H9 (cell line): ENCODE measurements around the gene SLC10A2. TPM values are rescaled to one million over a fixed set of nuclear protein-coding genes. Genes with fewer than 3 reads are reported as not detected.

Experiments
- DNase-seq: peaks from one replicate; pipeline ENCODE4 v3.0.0-alpha.2; 2017
- H2AFZ ChIP-seq: one replicate; pipeline ENCODE4 v1.6.1; 2013; ENCODE audit warnings: mild to moderate bottlenecking, low read length, control low read depth, moderate library complexity
- H2AK5ac ChIP-seq: 2 replicates; pipeline ENCODE4 v1.6.1; 2013; ENCODE audit warnings: low read length, control low read depth, mixed read lengths; ENCODE audit not compliant: insufficient read length
- H2BK120ac ChIP-seq: one replicate; pipeline ENCODE4 v1.6.1; 2013; ENCODE audit warnings: low read depth, mild to moderate bottlenecking, low read length, control low read depth, inconsistent platforms; ENCODE audit not compliant: poor library complexity, severe bottlenecking
- H2BK12ac ChIP-seq: 2 replicates; pipeline ENCODE4 v1.6.1; 2013; ENCODE audit warnings: low read length, control low read depth, mixed read lengths, low read depth; ENCODE audit not compliant: insufficient read length
- H2BK15ac ChIP-seq: 2 replicates; pipeline ENCODE4 v1.6.1; 2013; ENCODE audit warnings: low read depth, low read length, control low read depth
- H2BK20ac ChIP-seq: one replicate; pipeline ENCODE4 v1.6.1; 2013; ENCODE audit warnings: low read depth, mild to moderate bottlenecking, low read length, control low read depth, inconsistent platforms; ENCODE audit not compliant: poor library complexity, severe bottlenecking
- H2BK5ac ChIP-seq: 2 replicates; pipeline ENCODE4 v1.6.1; 2013; ENCODE audit warnings: low read length, control low read depth, mixed read lengths; ENCODE audit not compliant: insufficient read length
- H3K14ac ChIP-seq: 2 replicates; pipeline ENCODE4 v1.6.1; 2013; ENCODE audit warnings: low read length, control low read depth; ENCODE audit not compliant: insufficient read depth
- H3K18ac ChIP-seq: 2 replicates; pipeline ENCODE4 v1.6.1; 2013; ENCODE audit warnings: low read depth, mild to moderate bottlenecking, mixed read lengths, low read length, control low read depth; ENCODE audit not compliant: insufficient read length
- H3K23ac ChIP-seq: 2 replicates; pipeline ENCODE4 v1.6.1; 2013; ENCODE audit warnings: low read length, control low read depth, mixed read lengths, low read depth; ENCODE audit not compliant: insufficient read length
- H3K23me2 ChIP-seq: 2 replicates; pipeline ENCODE4 v1.6.1; 2013; ENCODE audit warnings: low read depth, mild to moderate bottlenecking, mixed read lengths, low read length, control low read depth; ENCODE audit not compliant: insufficient read length, poor library complexity, severe bottlenecking
- H3K27ac ChIP-seq: 2 replicates; pipeline ENCODE4 v1.5.1; 2013; ENCODE audit warnings: low read length, control low read depth, mixed read lengths, low read depth; ENCODE audit not compliant: insufficient read length
- H3K27me3 ChIP-seq: 2 replicates; pipeline ENCODE4 v1.6.1; 2013; ENCODE audit warnings: low read length, control low read depth, inconsistent platforms; ENCODE audit not compliant: insufficient read depth
- H3K4ac ChIP-seq: 2 replicates; pipeline ENCODE4 v1.6.1; 2013; ENCODE audit warnings: low read depth, mild to moderate bottlenecking, control low read depth, inconsistent platforms, low read length, moderate library complexity
- H3K4me1 ChIP-seq: 2 replicates; pipeline ENCODE4 v1.6.1; 2013; ENCODE audit warnings: low read length, control low read depth, inconsistent platforms; ENCODE audit not compliant: insufficient read depth
- H3K4me2 ChIP-seq: 2 replicates; pipeline ENCODE4 v1.6.1; 2013; ENCODE audit warnings: low read length, control low read depth, mixed read lengths; ENCODE audit not compliant: insufficient read length, insufficient read depth
- H3K56ac ChIP-seq: 2 replicates; pipeline ENCODE4 v1.6.1; 2013; ENCODE audit warnings: low read depth, mild to moderate bottlenecking, mixed read lengths, low read length, control low read depth; ENCODE audit not compliant: insufficient read length
- H3K79me1 ChIP-seq: 2 replicates; pipeline ENCODE4 v1.6.1; 2013; ENCODE audit warnings: low read depth, mild to moderate bottlenecking, moderate library complexity, low read length, control low read depth, inconsistent platforms; ENCODE audit not compliant: insufficient read depth, poor library complexity, severe bottlenecking
- H3K79me2 ChIP-seq: 2 replicates; pipeline ENCODE4 v1.6.1; 2013; ENCODE audit warnings: low read length, control low read depth, inconsistent platforms; ENCODE audit not compliant: insufficient read depth
- H3K9ac ChIP-seq: 2 replicates; pipeline ENCODE4 v1.6.1; 2013; ENCODE audit warnings: low read length, control low read depth, mixed read lengths; ENCODE audit not compliant: insufficient read length; ENCODE audit errors: extremely low read depth
- H3K9me3 ChIP-seq: one replicate; pipeline ENCODE4 v1.6.1; 2013; ENCODE audit warnings: low read depth, low read length, inconsistent platforms; ENCODE audit not compliant: control insufficient read depth
- H3T11ph ChIP-seq: one replicate; pipeline ENCODE4 v1.6.1; 2013; ENCODE audit warnings: mild to moderate bottlenecking, low read length, control low read depth, inconsistent platforms
- H4K20me1 ChIP-seq: one replicate; pipeline ENCODE4 v1.6.1; 2013; ENCODE audit not compliant: control insufficient read depth, insufficient read length, insufficient read depth
- H4K5ac ChIP-seq: 2 replicates; pipeline ENCODE4 v1.6.1; 2013; ENCODE audit warnings: low read depth, mild to moderate bottlenecking, mixed read lengths, low read length, control low read depth; ENCODE audit not compliant: insufficient read length
- H4K8ac ChIP-seq: replicated peaks from 2 replicates; pipeline ENCODE4 v1.6.1; 2013; ENCODE audit warnings: low read length, control low read depth, mixed read lengths, low read depth; ENCODE audit not compliant: insufficient read length
- H4K91ac ChIP-seq: 2 replicates; pipeline ENCODE4 v1.6.1; 2013; ENCODE audit warnings: low read depth, mild to moderate bottlenecking, moderate library complexity, mixed read lengths, low read length, control low read depth; ENCODE audit not compliant: insufficient read length
- H3K27ac Mint-ChIP-seq, 3 experiments: 2 replicates in 2 of 3; 3 replicates in 1 of 3; pipeline ENCODE4 v1.8.0; 2020 to 2021; ENCODE audit warnings: mixed read lengths in 3 of 3, mild to moderate bottlenecking in 1 of 3, moderate library complexity in 1 of 3
- H3K27me3 Mint-ChIP-seq: 2 replicates; pipeline ENCODE4 v1.8.0; 2021; ENCODE audit warnings: low read depth, mild to moderate bottlenecking, moderate library complexity, mixed read lengths
- H3K36me3 Mint-ChIP-seq, 3 experiments: 2 replicates in 2 of 3; 3 replicates in 1 of 3; pipeline ENCODE4 v1.8.0; 2020 to 2021; ENCODE audit warnings: low read depth in 3 of 3, mixed read lengths in 3 of 3; ENCODE audit not compliant: insufficient read depth in 1 of 3
- H3K4me1 Mint-ChIP-seq, 2 experiments: 2 replicates each; pipeline ENCODE4 v1.8.0; 2020; ENCODE audit warnings: mixed read lengths in 2 of 2
- H3K4me3 Mint-ChIP-seq, 2 experiments: 2 replicates in 1 of 2; 3 replicates in 1 of 2; pipeline ENCODE4 v1.8.0; 2020 to 2021; ENCODE audit warnings: mild to moderate bottlenecking in 2 of 2, mixed read lengths in 2 of 2, moderate library complexity in 1 of 2
- H3K9me3 Mint-ChIP-seq, 2 experiments: 2 replicates in 1 of 2; 3 replicates in 1 of 2; pipeline ENCODE4 v1.8.0; 2020; ENCODE audit warnings: mild to moderate bottlenecking in 2 of 2, mixed read lengths in 2 of 2, moderate library complexity in 1 of 2
- WGBS: extraction: QIAGEN DNeasy Blood & Tissue Kit; methylation state at CpG from one replicate; pipeline ENCODE4 v1.1.7; 2013; ENCODE audit warnings: missing lambda C conversion rate, low lambda C conversion rate, mixed read lengths; ENCODE audit not compliant: insufficient read length; ENCODE audit errors: extremely low coverage; 5-methylcytosine and 5-hydroxymethylcytosine counted together
- total RNA-seq: library from RNA; stranded (reverse); gene quantifications from 2 replicates; pipeline ENCODE4 v1.2.1, GENCODE V29; 2021
- TF ChIP-seq, protein P1 (sequence below): fragments of 200-600 bp; sonication (generic); conservative IDR thresholded peaks from 3 replicates; pipeline ENCODE4 v1.8.0; 2021; ENCODE audit warnings: antibody characterized with exemption, mild to moderate bottlenecking

SLC10A2 gene
- total RNA-seq, 1 experiment from 2014 or later: not detected

DNA sequence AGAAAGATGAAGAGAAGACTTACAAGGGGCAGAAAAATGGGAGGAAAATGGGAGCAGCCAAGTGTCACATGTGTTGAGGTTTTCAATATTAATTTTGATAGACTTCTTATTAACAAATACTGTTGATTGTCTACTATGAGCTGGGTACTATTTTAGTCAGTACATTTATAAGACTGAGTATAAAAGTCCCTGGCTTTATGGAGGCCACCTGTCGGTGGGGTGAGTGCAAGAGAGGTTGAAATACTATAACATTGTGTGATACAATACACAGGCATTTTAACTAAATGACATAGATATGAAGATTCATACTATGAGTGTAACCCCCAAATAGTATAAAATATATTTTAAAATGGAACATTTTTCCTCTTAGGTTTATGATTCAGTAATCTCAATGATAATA is 29.9 kb downstream of the SLC10A2 start:
- Mint-ChIP-seq H3K36me3 (no peaks in the 10 kb centered on the region), H3K27me3 (no peaks in the 10 kb centered on the region), H3K4me3 (no peak overlapping the region), H3K27ac (no peak overlapping the region), H3K4me1 (peaks cover 0 to 5% of the 10 kb centered on the region in 2 experiments; a peak in 2 of 4 replicates), H3K9me3 (no peaks in the 10 kb centered on the region)
- Histone ChIP-seq H3K4me1 (no peaks in the 10 kb centered on the region), H3T11ph (no peak overlapping the region), H3K18ac (no peak overlapping the region), H2AK5ac (no peak overlapping the region), H4K5ac (no peak overlapping the region), H3K14ac (no peak overlapping the region), H4K91ac (no peak overlapping the region), H2BK120ac (no peak overlapping the region), H3K23me2 (no peaks in the 10 kb centered on the region), H3K27ac (no peak overlapping the region), H3K27me3 (peaks cover 2% of the 10 kb centered on the region; the same call in 1 of the 2 replicates), H3K79me1 (no peaks in the 10 kb centered on the region), H2BK12ac (no peak overlapping the region), H3K9me3 (no peaks in the 10 kb centered on the region), H4K20me1 (no peaks in the 10 kb centered on the region), H3K79me2 (no peaks in the 10 kb centered on the region), H2AFZ (no peak overlapping the region), H2BK5ac (no peak overlapping the region), H3K9ac (no peak overlapping the region), H3K23ac (no peak overlapping the region), H3K4ac (no peak overlapping the region), H2BK15ac (no peak overlapping the region), H4K8ac (no peak overlapping the region), H3K56ac (no peak overlapping the region), H3K4me2 (no peak overlapping the region), H2BK20ac (no peak overlapping the region)
- DNase-seq: no peak
- no CpG with 5 or more reads among the region's 1 CpG for WGBS
- TF ChIP-seq, protein P1, sequence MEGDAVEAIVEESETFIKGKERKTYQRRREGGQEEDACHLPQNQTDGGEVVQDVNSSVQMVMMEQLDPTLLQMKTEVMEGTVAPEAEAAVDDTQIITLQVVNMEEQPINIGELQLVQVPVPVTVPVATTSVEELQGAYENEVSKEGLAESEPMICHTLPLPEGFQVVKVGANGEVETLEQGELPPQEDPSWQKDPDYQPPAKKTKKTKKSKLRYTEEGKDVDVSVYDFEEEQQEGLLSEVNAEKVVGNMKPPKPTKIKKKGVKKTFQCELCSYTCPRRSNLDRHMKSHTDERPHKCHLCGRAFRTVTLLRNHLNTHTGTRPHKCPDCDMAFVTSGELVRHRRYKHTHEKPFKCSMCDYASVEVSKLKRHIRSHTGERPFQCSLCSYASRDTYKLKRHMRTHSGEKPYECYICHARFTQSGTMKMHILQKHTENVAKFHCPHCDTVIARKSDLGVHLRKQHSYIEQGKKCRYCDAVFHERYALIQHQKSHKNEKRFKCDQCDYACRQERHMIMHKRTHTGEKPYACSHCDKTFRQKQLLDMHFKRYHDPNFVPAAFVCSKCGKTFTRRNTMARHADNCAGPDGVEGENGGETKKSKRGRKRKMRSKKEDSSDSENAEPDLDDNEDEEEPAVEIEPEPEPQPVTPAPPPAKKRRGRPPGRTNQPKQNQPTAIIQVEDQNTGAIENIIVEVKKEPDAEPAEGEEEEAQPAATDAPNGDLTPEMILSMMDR: no peak
